Stimulated activated CD8-positive, alpha-beta memory T cell treated with anti-CD3 and anti-CD28 coated beads, Interleukin-12 subunit alpha, Interleukin-12 subunit beta, amount 100 ng/mL, for 4 hours (primary cell): Measurements from ENCODE around the gene ERMARD.

Experiments
- DNase-seq: peaks from one replicate; pipeline ENCODE4 v3.0.0-alpha.2; 2020; ENCODE audit warnings: low read depth

Gene ERMARD

GRCh38 chr6:169825558-169826225 is 74.3 kb downstream of the ERMARD start:
- no peak for DNase-seq

GRCh38 chr6:169826697-169827096 is 75.3 kb downstream of the ERMARD start:
- DNase-seq: no peak

DNA sequence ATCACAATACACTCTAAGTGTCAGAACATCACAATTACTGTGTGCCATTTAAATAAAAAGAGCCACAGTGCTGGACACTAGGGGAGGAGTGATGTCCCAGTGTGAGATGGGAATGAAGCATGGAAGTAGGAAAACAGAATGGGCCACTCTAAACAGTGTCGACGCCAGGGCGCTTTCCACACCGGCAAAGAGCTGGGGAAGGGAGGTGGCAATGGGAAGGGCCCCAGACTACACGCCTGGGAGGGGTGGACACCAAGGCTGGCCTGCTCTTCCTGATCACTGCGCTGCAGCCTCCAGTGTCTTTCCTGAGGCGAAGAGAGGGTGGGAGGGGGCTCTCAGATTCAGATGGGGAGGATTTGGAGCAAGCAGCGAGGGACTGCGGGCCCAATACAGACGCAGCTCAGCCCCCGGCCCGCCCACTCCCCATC is 75.9 kb downstream of the ERMARD start:
- no peak for DNase-seq

DNA sequence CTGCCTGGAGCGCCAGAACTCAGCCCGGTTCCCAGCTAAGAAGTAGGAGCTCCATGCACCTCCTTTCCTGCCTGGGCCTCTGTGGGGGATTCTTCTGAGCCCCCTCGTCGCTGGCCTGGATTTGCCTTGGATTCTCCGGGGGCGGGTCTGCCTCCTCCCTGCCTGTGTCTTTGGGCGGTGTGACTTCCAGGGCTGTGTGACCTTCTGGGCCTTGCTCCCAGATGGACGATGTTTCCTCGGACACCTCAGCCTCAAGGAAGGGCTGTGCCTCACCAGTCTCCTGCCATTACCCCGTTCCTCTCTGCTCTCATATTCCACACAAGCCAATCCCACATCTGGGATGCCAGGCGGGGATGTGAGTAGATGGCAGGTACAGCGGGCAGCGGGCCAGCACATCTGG is 76.8 kb downstream of the ERMARD start:
- DNase-seq: no peak

DNA sequence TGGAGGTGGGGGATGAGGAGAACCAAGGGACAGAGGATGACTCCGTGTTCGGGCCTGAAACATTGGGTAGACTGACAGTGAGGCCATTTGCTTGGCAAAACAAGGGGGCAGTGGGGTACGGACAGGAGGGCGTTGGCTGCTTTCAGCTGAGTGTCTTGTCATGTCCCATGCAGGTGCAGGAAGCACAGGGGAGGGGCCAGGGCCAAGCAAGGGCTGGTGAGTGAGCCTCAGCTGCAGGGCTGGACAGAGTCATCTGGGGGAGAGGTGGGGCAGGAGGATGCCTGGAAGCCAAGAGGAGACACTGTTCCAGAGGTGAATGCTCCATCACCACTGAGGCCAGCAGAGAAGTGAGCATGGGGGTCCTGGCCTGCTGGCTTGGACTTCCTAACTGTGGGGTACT is 78.4 kb downstream of the ERMARD start:
- no peak for DNase-seq

DNA sequence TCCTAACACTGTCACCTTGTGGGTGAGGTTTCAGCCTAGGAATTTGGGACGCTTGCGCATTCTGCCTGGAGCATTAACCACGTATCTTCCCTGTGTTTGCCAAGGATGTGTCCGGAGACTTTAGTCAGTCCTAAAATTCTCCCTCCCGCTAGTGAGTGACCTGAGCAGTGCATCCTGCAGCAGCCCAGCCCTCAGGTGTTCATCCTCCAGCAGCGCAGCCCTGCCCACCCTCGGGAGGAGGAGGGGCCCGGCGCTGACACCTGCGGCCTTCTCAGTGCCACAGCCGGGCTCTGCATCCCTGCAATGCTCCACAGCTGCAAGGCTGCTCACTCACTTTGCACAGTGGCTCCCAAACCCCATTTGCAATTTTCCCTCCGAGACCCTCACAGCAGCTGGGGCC is 79.5 kb downstream of the ERMARD start:
- no peak for DNase-seq
